Effector CD4-positive, alpha-beta T cell (primary cell): Measurements from ENCODE around the gene OTOS. TPM values are rescaled to one million over a fixed set of nuclear protein-coding genes. Genes with fewer than 3 reads are reported as not detected.

Source experiments
- DNase-seq: peaks from one replicate; pipeline ENCODE4 v3.0.0-alpha.2; 2020
- total RNA-seq: gene quantifications from one replicate; lab custom pipeline; 2026; lab: John Stamatoyannopoulos, UW

The OTOS gene
- not detected for total RNA-seq

- no peak for DNase-seq
These were observed at the start of gene OTOS for GRCh38 chr2:240140511-240140910. Gene OTOS (minus strand): TSS chr2:240140658. CDS start chr2:240140326, 332 bp downstream.

- DNase-seq, result no peak
These were observed 49.2 kb upstream of the OTOS start for GRCh38 chr2:240189686-240190085.

GRCh38 chr2:240187989-240188590 is 47.6 kb upstream of the OTOS start:
- DNase-seq, result no peak

- no peak for DNase-seq
These were observed 45.8 kb upstream of the OTOS start for GRCh38 chr2:240186191-240186725.

GRCh38 chr2:240184656-240185055 is 44.2 kb upstream of the OTOS start:
- no peak for DNase-seq

GRCh38 chr2:240183875-240184590 is 43.6 kb upstream of the OTOS start:
- DNase-seq, result no peak

GRCh38 chr2:240183006-240183874 is 42.8 kb upstream of the OTOS start:
- DNase-seq, result no peak

GRCh38 chr2:240182476-240182875 is 42.0 kb upstream of the OTOS start:
- DNase-seq, result no peak

GRCh38 chr2:240182001-240182400 is 41.5 kb upstream of the OTOS start:
- no peak for DNase-seq

GRCh38 chr2:240179941-240180666 is 39.6 kb upstream of the OTOS start:
- DNase-seq, result no peak

- DNase-seq, result no peak
These were observed 38.8 kb upstream of the OTOS start for GRCh38 chr2:240179186-240179815.

- DNase-seq, result no peak
These were observed 38.1 kb upstream of the OTOS start for GRCh38 chr2:240178564-240178963.

- no peak for DNase-seq
These were observed 34.0 kb upstream of the OTOS start for GRCh38 chr2:240174496-240174895.

- DNase-seq, result no peak
These were observed 31.8 kb upstream of the OTOS start for GRCh38 chr2:240172071-240172895.

GRCh38 chr2:240170883-240171282 is 30.4 kb upstream of the OTOS start:
- no peak for DNase-seq

- DNase-seq, result no peak
These were observed 29.9 kb upstream of the OTOS start for GRCh38 chr2:240170354-240170735.

- no peak for DNase-seq
These were observed 29.3 kb upstream of the OTOS start for GRCh38 chr2:240169486-240170353.

- no peak for DNase-seq
These were observed 28.3 kb upstream of the OTOS start for GRCh38 chr2:240168546-240169361.

- no peak for DNase-seq
These were observed 27.6 kb upstream of the OTOS start for GRCh38 chr2:240168041-240168440.

- no peak for DNase-seq
These were observed 27.1 kb upstream of the OTOS start for GRCh38 chr2:240167588-240167880.
